SK-N-SH (cell line): ENCODE results near the gene SESTD1. TPM values are rescaled to one million over a fixed set of nuclear protein-coding genes. Genes with fewer than 3 reads are reported as not detected.

Source experiments
- CTCF ChIA-PET: fragments of 300-600, 350-600 bp; formaldehyde crosslinking; extraction: SDS; loops from one replicate; lab custom pipeline; 2021; lab: Yijun Ruan, JAX
- POLR2A ChIA-PET: fragments of 350-600 bp; sonication (Branson Sonifier 250); formaldehyde crosslinking; extraction: SDS; loops from one replicate; lab custom pipeline; 2020; ENCODE audit warnings: antibody characterized with exemption, inconsistent platforms; lab: Yijun Ruan, JAX
- DNase-seq: peaks from one replicate; pipeline ENCODE4 v3.0.0; 2012
- H2AFZ ChIP-seq: fragments of 200-600 bp; sonication (generic); 2 replicates; pipeline ENCODE4 v1.8.1; 2016; ENCODE audit warnings: antibody characterized with exemption, mild to moderate bottlenecking, low read depth
- H3F3A ChIP-seq: fragments of 200-600 bp; sonication (generic); replicated peaks from 2 replicates; pipeline ENCODE3; 2016; ENCODE audit warnings: antibody characterized with exemption, mild to moderate bottlenecking; ENCODE audit not compliant: insufficient read depth
- H3K27ac ChIP-seq, 2 experiments: fragments of 200-500 bp in 1 of 2; fragments of 200-600 bp in 1 of 2; sonication (Bioruptor generic) in 1 of 2; sonication (generic), shearing (Covaris generic) in 1 of 2; 2 replicates each; pipeline versions ENCODE4 v1.5.1 to v1.6.1; 2014 to 2016; ENCODE audit warnings: low read depth in 2 of 2, inconsistent platforms in 1 of 2, low read length in 1 of 2, mild to moderate bottlenecking in 1 of 2, mixed read lengths in 1 of 2
- H3K27me3 ChIP-seq: fragments of 200-600 bp; sonication (generic), shearing (Covaris generic); 2 replicates; pipeline ENCODE4 v1.6.1; 2016; ENCODE audit warnings: mixed run types; ENCODE audit not compliant: insufficient read depth
- H3K36me3 ChIP-seq, 2 experiments: fragments of 200-500 bp in 1 of 2; fragments of 200-600 bp in 1 of 2; sonication (Bioruptor generic) in 1 of 2; sonication (generic) in 1 of 2; replicated peaks in 1 of 2; 2 replicates each; pipeline versions ENCODE3 to v1.5.1; 2014 to 2016; ENCODE audit warnings: low read length in 1 of 2, mild to moderate bottlenecking in 1 of 2; ENCODE audit not compliant: insufficient read depth in 2 of 2, control insufficient read depth in 1 of 2
- H3K4me1 ChIP-seq, 2 experiments: fragments of 200-500 bp in 1 of 2; fragments of 200-600 bp in 1 of 2; sonication (Bioruptor generic) in 1 of 2; sonication (generic), shearing (Covaris generic) in 1 of 2; 2 replicates each; pipeline versions ENCODE4 v1.5.1 to v1.6.1; 2014 to 2016; ENCODE audit warnings: low read depth in 1 of 2, low read length in 1 of 2, mixed run types in 1 of 2; ENCODE audit not compliant: insufficient read depth in 2 of 2, control insufficient read depth in 1 of 2
- H3K4me2 ChIP-seq: fragments of 200-600 bp; sonication (generic), shearing (Covaris generic); 2 replicates; pipeline ENCODE4 v1.6.1; 2017; ENCODE audit warnings: mixed run types
- H3K4me3 ChIP-seq, 2 experiments: fragments of 200-500 bp in 1 of 2; fragments of 200-600 bp in 1 of 2; sonication (Bioruptor generic) in 1 of 2; sonication (generic), shearing (Covaris generic) in 1 of 2; 2 replicates each; pipeline versions ENCODE4 v1.5.1 to v1.8.1; 2014 to 2016; ENCODE audit warnings: low read depth in 2 of 2, inconsistent platforms in 1 of 2, low read length in 1 of 2, mild to moderate bottlenecking in 1 of 2, mixed read lengths in 1 of 2, moderate library complexity in 1 of 2
- H3K79me2 ChIP-seq: fragments of 200-600 bp; sonication (generic); 2 replicates; pipeline ENCODE4 v1.8.1; 2017; ENCODE audit warnings: mild to moderate bottlenecking; ENCODE audit not compliant: insufficient read depth
- H3K9ac ChIP-seq: fragments of 200-600 bp; sonication (generic); 2 replicates; pipeline ENCODE4 v1.6.1; 2017; ENCODE audit warnings: mixed run types
- H3K9me2 ChIP-seq: fragments of 200-600 bp; sonication (generic); 2 replicates; pipeline ENCODE4 v1.6.1; 2017; ENCODE audit warnings: mixed run types
- H3K9me3 ChIP-seq: fragments of 200-600 bp; sonication (generic); 2 replicates; pipeline ENCODE4 v1.6.1; 2017; ENCODE audit warnings: mixed run types, mild to moderate bottlenecking, moderate library complexity
- H4K20me1 ChIP-seq: fragments of 200-600 bp; sonication (generic); 2 replicates; pipeline ENCODE4 v1.6.1; 2017; ENCODE audit warnings: mild to moderate bottlenecking, mixed run types; ENCODE audit not compliant: insufficient read depth
- CHD2 ChIP-seq: fragments of 150-350 bp; IDR thresholded peaks from 2 replicates; pipeline ENCODE4 v1.6.1; 2018; ENCODE audit warnings: low read length; ENCODE audit not compliant: partially characterized antibody
- EP300 ChIP-seq, 2 experiments: IDR thresholded peaks; 2 replicates each; pipeline versions ENCODE4 v1.4.0 to v1.6.1; 2012; ENCODE audit warnings: borderline replicate concordance in 1 of 2, low read depth in 1 of 2, low read length in 1 of 2
- FOXM1 ChIP-seq: IDR thresholded peaks from 2 replicates; pipeline ENCODE4 v1.4.0; 2012; ENCODE audit warnings: low read depth, mild to moderate bottlenecking
- RFX5 ChIP-seq: IDR thresholded peaks from 2 replicates; pipeline ENCODE4 v1.6.1; 2012; ENCODE audit warnings: mild to moderate bottlenecking, improper control_type of control experiment, low read length
- TAF1 ChIP-seq: IDR thresholded peaks from 2 replicates; pipeline ENCODE4 v1.6.1; 2012; ENCODE audit warnings: low read depth, mild to moderate bottlenecking, low read length, moderate library complexity, borderline replicate concordance
- TEAD4 ChIP-seq: IDR thresholded peaks from 2 replicates; pipeline ENCODE4 v1.4.0; 2012; ENCODE audit warnings: mild to moderate bottlenecking, borderline replicate concordance; ENCODE audit not compliant: insufficient read depth
- WGBS: methylation state at CpG from one replicate; pipeline ENCODE4 v1.1.6; 2017; ENCODE audit warnings: low lambda C conversion rate; 5-methylcytosine and 5-hydroxymethylcytosine counted together
- polyA plus RNA-seq, 3 experiments: library from polyadenylated mRNA; depleted of rRNA; stranded (reverse); fragments of >200 nt; gene quantifications; 2 replicates each; pipeline ENCODE4 v1.2.3, GENCODE V29; 2012
- TF ChIP-seq, protein P1 (sequence below): fragments of 150-350 bp; IDR thresholded peaks from 2 replicates; pipeline ENCODE4 v1.6.1; 2017; ENCODE audit warnings: antibody characterized with exemption, low read length, low read depth, borderline replicate concordance
- TF ChIP-seq, protein P2 (sequence below): IDR thresholded peaks from 2 replicates; pipeline ENCODE4 v1.4.0; 2012; ENCODE audit warnings: low read depth, borderline replicate concordance
- TF ChIP-seq, protein P3 (sequence below): IDR thresholded peaks from 2 replicates; pipeline ENCODE4 v1.4.0; 2012; ENCODE audit warnings: low read depth, borderline replicate concordance
- TF ChIP-seq, protein P4 (sequence below): IDR thresholded peaks from 2 replicates; pipeline ENCODE4; 2012
- TF ChIP-seq, protein P5 (sequence below): fragments of 150-350 bp; IDR thresholded peaks from 2 replicates; pipeline ENCODE4 v1.6.1; 2016; ENCODE audit warnings: mild to moderate bottlenecking, low read depth, low read length
- TF ChIP-seq, protein P6 (sequence below): IDR thresholded peaks from 2 replicates; pipeline ENCODE4 v1.4.0; 2012; ENCODE audit warnings: low read depth

SESTD1 gene
- polyA plus RNA-seq, 1 of the 3 experiments (the other 2 are of a cell fraction) = 4.6 TPM

DNA sequence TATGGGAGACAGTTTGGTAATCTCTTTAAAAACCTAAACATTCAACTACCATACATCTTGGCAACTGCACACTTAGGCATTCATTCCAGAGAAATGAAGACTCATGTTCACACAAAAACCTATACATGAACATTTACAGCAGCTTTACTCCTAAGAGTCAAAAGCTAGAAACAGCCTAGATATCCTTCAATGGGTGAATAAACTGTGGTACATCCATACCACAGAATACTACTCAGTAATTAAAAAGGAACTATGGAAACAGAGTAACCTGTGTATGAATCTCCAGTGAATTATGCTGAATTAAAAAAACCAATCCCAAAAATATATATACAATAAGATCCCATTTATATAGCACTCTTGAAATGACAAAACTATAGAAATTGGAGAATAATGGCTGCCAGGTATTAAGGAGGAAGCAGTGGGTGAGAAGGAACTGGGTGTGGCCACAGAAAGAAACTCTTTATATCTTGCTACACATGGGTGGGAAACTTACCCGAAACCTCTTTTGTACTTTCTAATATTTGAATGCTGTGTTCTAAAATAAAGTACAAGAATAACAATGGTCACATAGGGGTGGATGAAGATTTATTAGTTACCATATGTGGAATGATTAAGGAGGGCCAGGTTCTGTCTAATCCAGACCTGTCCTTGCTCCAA lies 13.7 kb downstream of the SESTD1 start:
- no peak for TF ChIP-seq FOXM1
- TF ChIP-seq RFX5 = no peak
- no peak for TF ChIP-seq EP300 (IDR thresholded peaks at IDR 0.05; ENCODE audit: borderline replicate concordance in 1 of 2, low read depth in 1 of 2, low read length in 1 of 2)
- TF ChIP-seq TEAD4 = no peak
- TF ChIP-seq, protein P1, sequence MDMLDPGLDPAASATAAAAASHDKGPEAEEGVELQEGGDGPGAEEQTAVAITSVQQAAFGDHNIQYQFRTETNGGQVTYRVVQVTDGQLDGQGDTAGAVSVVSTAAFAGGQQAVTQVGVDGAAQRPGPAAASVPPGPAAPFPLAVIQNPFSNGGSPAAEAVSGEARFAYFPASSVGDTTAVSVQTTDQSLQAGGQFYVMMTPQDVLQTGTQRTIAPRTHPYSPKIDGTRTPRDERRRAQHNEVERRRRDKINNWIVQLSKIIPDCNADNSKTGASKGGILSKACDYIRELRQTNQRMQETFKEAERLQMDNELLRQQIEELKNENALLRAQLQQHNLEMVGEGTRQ = no peak
- no peak for TF ChIP-seq CHD2
- TF ChIP-seq, protein P2, sequence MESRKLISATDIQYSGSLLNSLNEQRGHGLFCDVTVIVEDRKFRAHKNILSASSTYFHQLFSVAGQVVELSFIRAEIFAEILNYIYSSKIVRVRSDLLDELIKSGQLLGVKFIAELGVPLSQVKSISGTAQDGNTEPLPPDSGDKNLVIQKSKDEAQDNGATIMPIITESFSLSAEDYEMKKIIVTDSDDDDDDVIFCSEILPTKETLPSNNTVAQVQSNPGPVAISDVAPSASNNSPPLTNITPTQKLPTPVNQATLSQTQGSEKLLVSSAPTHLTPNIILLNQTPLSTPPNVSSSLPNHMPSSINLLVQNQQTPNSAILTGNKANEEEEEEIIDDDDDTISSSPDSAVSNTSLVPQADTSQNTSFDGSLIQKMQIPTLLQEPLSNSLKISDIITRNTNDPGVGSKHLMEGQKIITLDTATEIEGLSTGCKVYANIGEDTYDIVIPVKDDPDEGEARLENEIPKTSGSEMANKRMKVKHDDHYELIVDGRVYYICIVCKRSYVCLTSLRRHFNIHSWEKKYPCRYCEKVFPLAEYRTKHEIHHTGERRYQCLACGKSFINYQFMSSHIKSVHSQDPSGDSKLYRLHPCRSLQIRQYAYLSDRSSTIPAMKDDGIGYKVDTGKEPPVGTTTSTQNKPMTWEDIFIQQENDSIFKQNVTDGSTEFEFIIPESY = no peak
- TF ChIP-seq, protein P3, sequence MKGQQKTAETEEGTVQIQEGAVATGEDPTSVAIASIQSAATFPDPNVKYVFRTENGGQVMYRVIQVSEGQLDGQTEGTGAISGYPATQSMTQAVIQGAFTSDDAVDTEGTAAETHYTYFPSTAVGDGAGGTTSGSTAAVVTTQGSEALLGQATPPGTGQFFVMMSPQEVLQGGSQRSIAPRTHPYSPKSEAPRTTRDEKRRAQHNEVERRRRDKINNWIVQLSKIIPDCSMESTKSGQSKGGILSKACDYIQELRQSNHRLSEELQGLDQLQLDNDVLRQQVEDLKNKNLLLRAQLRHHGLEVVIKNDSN = no peak
- TF ChIP-seq, protein P4, sequence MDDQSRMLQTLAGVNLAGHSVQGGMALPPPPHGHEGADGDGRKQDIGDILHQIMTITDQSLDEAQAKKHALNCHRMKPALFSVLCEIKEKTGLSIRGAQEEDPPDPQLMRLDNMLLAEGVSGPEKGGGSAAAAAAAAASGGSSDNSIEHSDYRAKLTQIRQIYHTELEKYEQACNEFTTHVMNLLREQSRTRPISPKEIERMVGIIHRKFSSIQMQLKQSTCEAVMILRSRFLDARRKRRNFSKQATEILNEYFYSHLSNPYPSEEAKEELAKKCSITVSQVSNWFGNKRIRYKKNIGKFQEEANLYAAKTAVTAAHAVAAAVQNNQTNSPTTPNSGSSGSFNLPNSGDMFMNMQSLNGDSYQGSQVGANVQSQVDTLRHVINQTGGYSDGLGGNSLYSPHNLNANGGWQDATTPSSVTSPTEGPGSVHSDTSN = no peak
- TF ChIP-seq, all 33 proteins: peak for 0
- H3K4me3 ChIP-seq = no peak overlapping the region
- H3K9me2 ChIP-seq = no peaks in the 10 kb centered on the region
- ChIA-PET POLR2A (no interaction called here), CTCF (interaction anchor here (1.0 kb wide), 1 partner anchor 12 kb away, joined by 4 read pairs; no protein-coding TSS in a partner anchor)
- H2AFZ ChIP-seq = no peak overlapping the region
- no peak overlapping the region for H3K27ac ChIP-seq
- H3K27me3 ChIP-seq = no peaks in the 10 kb centered on the region
- H3K36me3 ChIP-seq = peaks cover 0 to 4% of the 10 kb centered on the region in 2 experiments
- H3K9me3 ChIP-seq = no peaks in the 10 kb centered on the region
- no peak for DNase-seq
- H4K20me1 ChIP-seq = no peaks in the 10 kb centered on the region
- no peak overlapping the region for H3K4me2 ChIP-seq
- H3K9ac ChIP-seq = no peak overlapping the region
- H3F3A ChIP-seq = peaks cover 14% of the 10 kb centered on the region
- 97% methylated on average over 1 of the region's 1 CpG for WGBS
- H3K4me1 ChIP-seq = no peaks in the 10 kb centered on the region; a peak in 1 of 4 replicates
- peaks cover 90% of the 10 kb centered on the region for H3K79me2 ChIP-seq

DNA sequence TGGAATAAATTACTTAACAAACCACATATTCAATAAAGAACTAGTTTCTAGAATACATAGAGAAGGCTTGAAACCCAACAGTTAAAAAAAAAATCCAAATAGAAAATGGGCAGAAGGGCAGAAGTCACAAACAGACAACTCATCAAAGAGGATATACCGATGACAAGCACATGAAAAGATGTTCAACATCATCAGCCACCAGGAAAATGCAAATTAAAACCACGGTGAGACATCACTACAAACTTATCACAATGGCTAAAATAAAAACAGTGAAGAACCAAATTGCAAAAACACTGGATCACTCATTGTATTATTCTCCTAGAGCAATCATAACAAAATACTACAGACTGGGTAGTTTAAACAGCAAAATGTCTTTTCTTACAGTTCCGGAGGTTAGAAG lies 14.5 kb downstream of the SESTD1 start:
- DNase-seq = no peak
- Histone ChIP-seq H3K79me2 (peaks cover 91% of the 10 kb centered on the region), H3K4me1 (no peaks in the 10 kb centered on the region; a peak in 1 of 4 replicates), H3F3A (peaks cover 14% of the 10 kb centered on the region), H3K27me3 (no peaks in the 10 kb centered on the region), H3K4me2 (no peak overlapping the region), H2AFZ (no peak overlapping the region), H4K20me1 (no peaks in the 10 kb centered on the region), H3K4me3 (no peak overlapping the region), H3K9ac (no peak overlapping the region), H3K27ac (no peak overlapping the region), H3K9me2 (no peaks in the 10 kb centered on the region), H3K36me3 (peaks cover 0 to 4% of the 10 kb centered on the region in 2 experiments), H3K9me3 (no peaks in the 10 kb centered on the region)
- no peak for TF ChIP-seq TAF1
- TF ChIP-seq, protein P5, sequence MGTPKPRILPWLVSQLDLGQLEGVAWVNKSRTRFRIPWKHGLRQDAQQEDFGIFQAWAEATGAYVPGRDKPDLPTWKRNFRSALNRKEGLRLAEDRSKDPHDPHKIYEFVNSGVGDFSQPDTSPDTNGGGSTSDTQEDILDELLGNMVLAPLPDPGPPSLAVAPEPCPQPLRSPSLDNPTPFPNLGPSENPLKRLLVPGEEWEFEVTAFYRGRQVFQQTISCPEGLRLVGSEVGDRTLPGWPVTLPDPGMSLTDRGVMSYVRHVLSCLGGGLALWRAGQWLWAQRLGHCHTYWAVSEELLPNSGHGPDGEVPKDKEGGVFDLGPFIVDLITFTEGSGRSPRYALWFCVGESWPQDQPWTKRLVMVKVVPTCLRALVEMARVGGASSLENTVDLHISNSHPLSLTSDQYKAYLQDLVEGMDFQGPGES = no peak
- TF ChIP-seq, protein P6, sequence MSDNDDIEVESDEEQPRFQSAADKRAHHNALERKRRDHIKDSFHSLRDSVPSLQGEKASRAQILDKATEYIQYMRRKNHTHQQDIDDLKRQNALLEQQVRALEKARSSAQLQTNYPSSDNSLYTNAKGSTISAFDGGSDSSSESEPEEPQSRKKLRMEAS = no peak
- no peak for TF ChIP-seq RFX5
- WGBS = 93% methylated on average over 3 of the region's 3 CpGs
- POLR2A ChIA-PET = no interaction called here
- CTCF ChIA-PET = no interaction called here
